Measurements from ENCODE around the gene EFNB1.

Gene EFNB1

DNA sequence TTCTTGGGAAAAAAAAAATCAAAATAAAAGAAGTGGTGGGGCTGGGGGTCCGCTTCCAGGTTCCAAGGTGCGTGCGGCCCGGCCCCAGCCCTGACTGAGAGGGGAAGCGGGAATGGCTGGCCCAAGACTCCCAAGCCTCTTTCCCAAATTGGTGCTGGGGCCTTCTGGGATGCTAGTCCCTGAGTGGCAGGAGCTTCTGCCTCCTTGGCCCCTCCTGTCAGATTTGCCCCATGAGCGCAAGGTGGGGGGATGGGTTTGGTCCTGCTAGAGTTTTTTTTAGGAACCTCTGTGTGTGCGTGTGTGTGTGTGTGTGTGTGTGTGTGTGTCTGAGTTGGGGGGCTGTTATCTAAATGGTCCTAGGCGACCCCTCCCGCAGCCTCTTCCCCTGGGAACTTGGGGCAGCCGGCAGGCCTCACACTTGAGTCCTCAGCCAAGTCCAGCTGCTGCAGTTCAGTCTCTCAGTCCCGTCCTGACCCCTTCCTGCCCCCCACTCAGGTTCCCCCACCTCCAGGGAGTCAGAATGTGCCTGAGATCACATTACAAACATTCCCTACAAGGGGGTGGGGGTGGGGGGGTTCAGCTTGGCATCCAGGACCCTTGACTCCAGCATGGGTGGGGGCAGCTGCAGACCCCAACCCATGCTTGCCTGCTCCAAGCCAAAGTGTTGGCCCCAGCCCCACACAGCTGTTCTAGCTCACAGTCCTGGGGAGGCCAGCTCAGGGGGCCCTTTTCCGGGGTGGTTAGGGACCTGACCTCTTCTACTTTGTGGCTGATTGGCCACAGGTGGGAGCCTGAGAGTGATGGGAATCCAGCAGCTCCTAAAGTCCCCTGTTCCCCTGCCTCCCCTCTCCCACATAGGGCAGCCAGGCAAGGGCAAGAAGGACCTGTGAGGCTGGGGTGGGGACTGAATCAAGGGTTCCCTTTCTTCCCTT lies 4.0 kb downstream of the EFNB1 start:
- TF ChIP-seq POLR2A (IDR thresholded peaks at IDR 0.05; ENCODE audit: low read length) = no peak
- no peak for TF ChIP-seq GATA1 (IDR thresholded peaks at IDR 0.05; ENCODE audit: low read depth, low read length)
- no peak for DNase-seq

DNA sequence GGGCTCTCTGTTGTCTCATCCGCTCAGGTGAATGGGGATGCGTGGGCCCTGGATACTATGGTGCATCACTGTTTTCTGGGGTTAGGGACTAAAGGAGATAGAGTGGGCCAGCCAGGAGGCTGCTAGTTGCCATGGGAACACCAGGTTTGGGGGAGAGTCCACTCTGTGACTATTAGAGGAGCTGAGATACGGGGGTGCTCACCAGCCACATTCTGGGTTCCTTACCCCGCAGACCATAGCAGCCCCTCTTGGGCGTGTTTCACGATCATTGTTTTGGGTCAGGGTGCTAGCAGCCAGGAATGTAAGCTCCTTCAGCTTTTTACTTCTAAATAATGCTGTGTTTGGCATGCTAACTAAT lies 4.6 kb downstream of the EFNB1 start:
- DNase-seq = no peak
- TF ChIP-seq POLR2A (IDR thresholded peaks at IDR 0.05; ENCODE audit: low read length) = no peak
- TF ChIP-seq GATA1 (IDR thresholded peaks at IDR 0.05; ENCODE audit: low read depth, low read length) = no peak

DNA sequence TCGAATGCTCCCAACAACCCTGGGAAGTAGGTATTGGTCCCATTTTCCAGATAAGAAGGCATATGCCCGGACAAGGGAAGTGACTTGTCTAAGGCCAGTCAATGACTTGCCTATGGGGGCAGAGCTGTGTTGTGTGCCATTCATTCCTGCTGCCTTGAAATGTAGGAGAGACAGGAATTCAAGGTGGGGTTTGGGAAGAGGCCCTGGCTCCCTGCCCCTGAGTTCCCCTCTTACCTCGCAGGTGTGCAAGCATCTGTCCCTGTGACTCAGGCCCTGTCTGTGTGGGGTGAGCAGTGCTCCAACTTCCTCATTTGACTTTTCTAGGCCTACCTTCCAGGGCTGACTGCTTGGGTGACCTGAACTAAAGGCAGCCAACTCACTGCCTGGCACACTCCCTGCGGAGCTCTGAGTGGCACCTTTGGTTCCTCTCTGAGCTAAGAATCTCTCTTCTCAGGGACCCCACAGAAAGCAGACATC lies 5.1 kb downstream of the EFNB1 start:
- TF ChIP-seq POLR2A (IDR thresholded peaks at IDR 0.05; ENCODE audit: low read length) (no peak), GATA1 (IDR thresholded peaks at IDR 0.05; ENCODE audit: low read depth, low read length) (no peak)
- DNase-seq = no peak

DNA sequence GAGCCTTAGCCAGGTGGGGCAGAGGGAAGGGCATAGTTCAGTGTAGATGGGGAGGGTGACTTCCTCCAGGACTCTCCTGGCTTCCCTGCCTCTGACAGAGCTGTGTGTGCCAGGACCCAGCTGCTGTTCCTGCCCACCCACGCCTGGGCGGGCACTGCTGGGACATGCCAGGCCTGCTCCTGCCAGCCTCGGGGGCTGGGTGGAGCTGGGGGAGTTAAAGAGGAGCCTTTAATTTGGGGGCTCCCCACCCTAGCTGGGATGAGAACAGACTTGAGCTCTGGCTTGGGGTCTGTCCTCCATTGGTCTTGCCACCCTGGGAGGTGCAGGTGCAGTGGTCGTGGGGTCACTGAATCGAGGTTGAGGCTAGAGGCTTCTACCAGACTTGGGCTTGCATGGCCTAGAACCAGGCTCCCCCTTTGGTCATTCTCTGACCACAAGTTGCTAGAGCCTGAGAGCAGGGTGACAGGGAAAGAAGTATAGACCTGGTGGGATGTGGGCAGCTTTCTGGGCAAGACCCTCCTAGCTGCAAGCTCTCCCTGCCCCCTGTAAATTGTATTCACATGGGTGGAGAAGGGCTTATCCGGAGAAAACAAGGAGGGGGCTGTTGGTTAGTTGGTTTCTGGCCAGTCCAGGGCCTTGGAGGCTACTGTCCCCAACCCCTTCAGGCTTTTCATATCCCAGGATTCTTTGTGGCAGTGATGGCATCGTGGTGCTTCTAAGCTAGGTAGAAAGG lies 5.7 kb downstream of the EFNB1 start:
- no peak for DNase-seq
- TF ChIP-seq GATA1 (IDR thresholded peaks at IDR 0.05; ENCODE audit: low read depth, low read length) = no peak
- no peak for TF ChIP-seq POLR2A (IDR thresholded peaks at IDR 0.05; ENCODE audit: low read length)

DNA sequence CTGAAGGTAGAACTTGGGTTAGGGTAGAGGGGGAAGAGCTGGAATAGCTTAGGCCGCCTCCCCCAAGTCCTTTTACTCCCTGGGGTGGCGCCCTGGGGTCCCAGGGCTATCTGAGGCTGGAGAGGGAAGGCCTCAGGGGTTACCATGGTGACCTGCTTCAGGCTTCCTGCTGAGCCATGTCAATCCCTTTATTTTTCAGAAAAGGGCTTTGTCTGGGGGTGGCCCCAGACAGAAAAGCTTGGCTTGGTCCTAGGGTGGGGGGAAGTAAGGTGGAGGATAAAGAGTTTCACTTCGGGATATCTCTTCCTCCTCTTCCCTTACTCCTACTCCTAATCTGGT lies 6.3 kb downstream of the EFNB1 start:
- TF ChIP-seq POLR2A (IDR thresholded peaks at IDR 0.05; ENCODE audit: low read length) (no peak), GATA1 (IDR thresholded peaks at IDR 0.05; ENCODE audit: low read depth, low read length) (no peak)
- no peak for DNase-seq

DNA sequence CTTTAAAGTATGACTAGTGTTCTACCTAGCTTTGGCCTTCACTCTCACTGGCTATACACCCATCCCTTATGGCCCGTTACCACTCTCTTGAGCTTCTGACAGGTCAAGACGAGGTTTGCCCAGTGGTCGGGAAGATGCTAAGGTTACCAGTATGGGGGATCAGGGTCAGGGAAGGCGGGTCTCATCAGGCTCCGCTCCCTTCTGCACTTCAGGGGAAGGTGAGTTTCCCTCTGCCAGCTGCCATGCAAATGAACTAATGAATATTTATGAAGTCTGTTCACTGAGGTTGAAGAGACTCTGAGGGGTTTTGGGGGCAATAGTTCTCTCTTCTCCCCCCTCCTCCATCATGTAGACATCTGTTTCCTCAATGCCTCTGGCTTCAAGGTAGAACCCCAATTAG lies 6.6 kb downstream of the EFNB1 start:
- TF ChIP-seq POLR2A (IDR thresholded peaks at IDR 0.05; ENCODE audit: low read length) = no peak
- no peak for TF ChIP-seq GATA1 (IDR thresholded peaks at IDR 0.05; ENCODE audit: low read depth, low read length)
- DNase-seq = no peak

DNA sequence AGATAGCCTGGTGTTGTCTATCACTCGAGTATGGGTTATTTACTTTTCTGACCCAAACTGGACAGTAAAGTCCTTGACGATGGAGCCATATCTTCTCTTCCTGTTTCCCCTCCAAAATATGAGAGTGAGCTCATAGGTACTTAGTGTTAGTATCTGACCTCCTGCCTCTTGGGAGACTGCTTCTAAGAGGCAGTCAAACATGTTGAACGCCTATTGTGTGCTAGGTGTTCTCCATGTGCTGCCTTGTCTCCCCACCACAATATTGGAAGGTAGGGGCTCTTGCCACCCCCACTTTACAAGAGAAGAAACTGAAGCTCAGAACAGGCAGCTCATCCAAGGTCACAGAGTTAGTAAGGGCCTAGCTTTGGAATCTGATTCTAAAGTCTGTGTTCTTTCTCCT lies 8.3 kb downstream of the EFNB1 start:
- no peak for DNase-seq
- TF ChIP-seq POLR2A (IDR thresholded peaks at IDR 0.05; ENCODE audit: low read length) (no peak), GATA1 (IDR thresholded peaks at IDR 0.05; ENCODE audit: low read depth, low read length) (no peak)

DNA sequence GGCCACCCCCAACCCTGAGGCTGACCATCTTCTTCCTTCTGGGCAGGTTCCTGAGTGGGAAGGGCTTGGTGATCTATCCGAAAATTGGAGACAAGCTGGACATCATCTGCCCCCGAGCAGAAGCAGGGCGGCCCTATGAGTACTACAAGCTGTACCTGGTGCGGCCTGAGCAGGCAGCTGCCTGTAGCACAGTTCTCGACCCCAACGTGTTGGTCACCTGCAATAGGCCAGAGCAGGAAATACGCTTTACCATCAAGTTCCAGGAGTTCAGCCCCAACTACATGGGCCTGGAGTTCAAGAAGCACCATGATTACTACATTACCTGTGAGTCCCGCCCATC lies 9.7 kb downstream of the EFNB1 start:
- TF ChIP-seq GATA1 (IDR thresholded peaks at IDR 0.05; ENCODE audit: low read depth, low read length) (no peak), POLR2A (IDR thresholded peaks at IDR 0.05; ENCODE audit: low read length) (no peak)
- DNase-seq = no peak

DNA sequence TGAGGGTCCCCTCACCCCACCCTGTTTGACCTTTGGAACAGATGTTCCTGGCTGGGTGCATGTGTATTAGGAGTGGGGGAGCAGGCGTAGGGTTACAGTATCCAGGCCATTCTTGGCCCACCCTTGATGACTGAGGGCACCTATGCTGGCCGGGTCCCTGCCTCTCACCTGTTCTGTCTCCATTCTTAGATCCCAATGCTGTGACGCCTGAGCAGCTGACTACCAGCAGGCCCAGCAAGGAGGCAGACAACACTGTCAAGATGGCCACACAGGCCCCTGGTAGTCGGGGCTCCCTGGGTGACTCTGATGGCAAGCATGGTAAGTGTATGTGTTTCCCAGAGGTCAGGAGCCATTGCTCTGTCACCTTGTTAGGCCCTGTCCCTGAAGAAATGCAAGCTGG lies 10.9 kb downstream of the EFNB1 start:
- TF ChIP-seq GATA1 (IDR thresholded peaks at IDR 0.05; ENCODE audit: low read depth, low read length) (no peak), POLR2A (IDR thresholded peaks at IDR 0.05; ENCODE audit: low read length) (no peak)

DNA sequence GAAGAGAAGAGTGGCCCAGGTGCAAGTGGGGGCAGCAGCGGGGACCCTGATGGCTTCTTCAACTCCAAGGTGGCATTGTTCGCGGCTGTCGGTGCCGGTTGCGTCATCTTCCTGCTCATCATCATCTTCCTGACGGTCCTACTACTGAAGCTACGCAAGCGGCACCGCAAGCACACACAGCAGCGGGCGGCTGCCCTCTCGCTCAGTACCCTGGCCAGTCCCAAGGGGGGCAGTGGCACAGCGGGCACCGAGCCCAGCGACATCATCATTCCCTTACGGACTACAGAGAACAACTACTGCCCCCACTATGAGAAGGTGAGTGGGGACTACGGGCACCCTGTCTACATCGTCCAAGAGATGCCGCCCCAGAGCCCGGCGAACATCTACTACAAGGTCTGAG lies 11.4 kb downstream of the EFNB1 start:
- TF ChIP-seq GATA1 (IDR thresholded peaks at IDR 0.05; ENCODE audit: low read depth, low read length) (no peak), POLR2A (IDR thresholded peaks at IDR 0.05; ENCODE audit: low read length) (no peak)
- DNase-seq = no peak

More for the DNA sequence above, 10.9 kb downstream of the EFNB1 start:
- no peak for DNase-seq

DNA sequence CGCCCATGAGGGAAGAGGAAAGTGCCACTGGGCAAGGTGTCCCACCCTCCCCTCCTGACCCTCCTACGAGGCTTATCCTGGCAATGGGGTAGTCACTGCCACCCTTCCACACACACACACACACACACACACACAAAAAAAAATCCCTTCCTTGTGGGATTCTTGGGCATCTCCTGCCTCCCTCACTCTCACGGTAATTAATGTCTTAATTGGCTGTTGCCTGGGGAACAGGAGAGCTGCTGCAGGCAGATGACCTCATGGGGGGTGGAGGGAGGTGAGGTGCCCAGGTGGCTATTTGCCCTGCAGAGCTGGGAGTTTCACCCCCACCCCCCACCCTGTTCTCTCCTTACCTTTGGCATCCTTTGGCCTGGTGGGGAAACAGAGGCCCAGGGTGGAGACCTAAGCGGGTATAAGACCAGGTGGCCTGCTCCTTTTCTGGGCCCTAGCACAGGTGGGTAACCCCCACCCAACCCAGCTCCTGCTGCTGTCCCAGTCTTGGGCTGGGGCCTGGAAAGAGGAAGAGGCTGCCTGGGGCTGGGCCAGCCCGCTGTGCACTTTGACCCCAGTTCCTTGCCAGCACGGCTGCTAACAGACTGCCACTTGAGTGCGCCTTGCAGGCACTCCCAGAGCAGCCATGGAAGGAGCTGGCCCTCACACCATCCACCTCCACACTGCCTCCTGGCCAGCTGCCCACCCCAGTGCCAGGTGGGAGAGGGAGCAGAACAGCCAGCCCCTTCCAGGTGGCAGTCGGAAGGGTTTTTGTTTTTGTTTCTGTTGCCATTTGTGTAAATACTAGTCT lies 12.6 kb downstream of the EFNB1 start:
- no peak for DNase-seq
- TF ChIP-seq POLR2A (IDR thresholded peaks at IDR 0.05; ENCODE audit: low read length) (no peak), GATA1 (IDR thresholded peaks at IDR 0.05; ENCODE audit: low read depth, low read length) (no peak)

DNA sequence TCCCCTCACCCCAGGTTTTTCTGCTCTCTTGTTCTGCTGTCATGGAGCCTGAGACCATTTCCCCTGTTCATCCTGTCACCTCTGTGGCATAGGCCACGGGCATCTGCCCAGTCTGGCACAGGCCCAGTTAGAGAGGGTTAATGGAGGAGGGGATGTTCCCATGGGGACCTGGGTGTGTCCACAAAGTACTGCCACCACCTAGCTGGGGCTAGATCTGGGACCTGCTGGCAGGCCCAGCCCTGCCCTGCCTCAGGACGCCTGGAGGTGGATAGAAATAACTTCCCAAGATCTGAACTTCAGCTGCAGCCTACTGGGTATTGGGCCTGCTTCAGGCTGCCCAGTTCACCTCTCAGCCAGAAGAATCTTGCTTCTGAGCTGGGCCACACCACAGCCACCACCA lies 13.5 kb downstream of the EFNB1 start:
- TF ChIP-seq POLR2A (IDR thresholded peaks at IDR 0.05; ENCODE audit: low read length) (no peak), GATA1 (IDR thresholded peaks at IDR 0.05; ENCODE audit: low read depth, low read length) (no peak)
- DNase-seq = no peak

DNA sequence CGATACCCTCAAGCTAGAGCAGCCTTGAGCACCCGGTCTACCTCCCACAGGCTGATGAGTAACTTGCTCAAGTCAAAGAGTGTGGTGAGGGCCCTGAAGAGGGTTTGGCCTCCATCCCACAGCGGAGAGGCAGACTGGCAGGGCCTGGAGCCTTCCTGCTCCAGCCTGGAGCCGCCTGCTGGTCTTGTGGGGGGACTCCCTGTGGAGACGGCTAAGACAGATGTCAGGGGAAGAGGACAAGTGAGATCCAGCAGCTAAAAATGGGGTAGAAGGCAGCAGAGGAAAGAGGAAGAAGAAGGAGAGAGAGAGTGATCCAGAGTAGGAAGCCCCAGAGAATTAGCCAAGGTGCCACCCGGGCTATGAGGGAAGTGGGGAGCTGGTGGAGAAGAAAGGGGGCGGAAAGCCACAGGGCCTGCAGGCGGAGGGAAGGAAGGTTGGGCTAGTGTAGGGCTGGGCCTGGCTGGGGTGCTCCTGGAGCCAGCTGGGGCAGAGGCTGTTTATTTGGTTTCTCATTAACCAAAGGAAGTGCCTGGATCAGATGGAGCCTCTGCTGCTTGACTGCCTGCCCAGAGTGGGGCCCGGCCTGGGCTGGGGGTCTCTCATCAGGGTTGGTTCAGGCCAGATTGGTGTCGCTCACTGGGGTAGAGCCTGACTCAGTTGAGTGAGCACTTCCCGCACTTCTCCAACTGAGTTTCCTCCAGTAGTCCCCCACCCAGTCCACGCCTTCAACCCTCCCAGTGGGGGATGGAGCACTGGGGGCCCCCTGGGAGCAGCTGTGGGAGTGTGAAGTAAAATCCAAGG lies 14.2 kb downstream of the EFNB1 start:
- DNase-seq = no peak
- no peak for TF ChIP-seq GATA1 (IDR thresholded peaks at IDR 0.05; ENCODE audit: low read depth, low read length)
- no peak for TF ChIP-seq POLR2A (IDR thresholded peaks at IDR 0.05; ENCODE audit: low read length)
